NCI-H2196 (cell line): ENCODE measurements around the gene CNTNAP2.

Experiments
- DNase-seq: peaks from one replicate; lab custom pipeline; 2025; ENCODE audit not compliant: unreplicated experiment; lab: John Stamatoyannopoulos, UW

CNTNAP2 gene

DNA sequence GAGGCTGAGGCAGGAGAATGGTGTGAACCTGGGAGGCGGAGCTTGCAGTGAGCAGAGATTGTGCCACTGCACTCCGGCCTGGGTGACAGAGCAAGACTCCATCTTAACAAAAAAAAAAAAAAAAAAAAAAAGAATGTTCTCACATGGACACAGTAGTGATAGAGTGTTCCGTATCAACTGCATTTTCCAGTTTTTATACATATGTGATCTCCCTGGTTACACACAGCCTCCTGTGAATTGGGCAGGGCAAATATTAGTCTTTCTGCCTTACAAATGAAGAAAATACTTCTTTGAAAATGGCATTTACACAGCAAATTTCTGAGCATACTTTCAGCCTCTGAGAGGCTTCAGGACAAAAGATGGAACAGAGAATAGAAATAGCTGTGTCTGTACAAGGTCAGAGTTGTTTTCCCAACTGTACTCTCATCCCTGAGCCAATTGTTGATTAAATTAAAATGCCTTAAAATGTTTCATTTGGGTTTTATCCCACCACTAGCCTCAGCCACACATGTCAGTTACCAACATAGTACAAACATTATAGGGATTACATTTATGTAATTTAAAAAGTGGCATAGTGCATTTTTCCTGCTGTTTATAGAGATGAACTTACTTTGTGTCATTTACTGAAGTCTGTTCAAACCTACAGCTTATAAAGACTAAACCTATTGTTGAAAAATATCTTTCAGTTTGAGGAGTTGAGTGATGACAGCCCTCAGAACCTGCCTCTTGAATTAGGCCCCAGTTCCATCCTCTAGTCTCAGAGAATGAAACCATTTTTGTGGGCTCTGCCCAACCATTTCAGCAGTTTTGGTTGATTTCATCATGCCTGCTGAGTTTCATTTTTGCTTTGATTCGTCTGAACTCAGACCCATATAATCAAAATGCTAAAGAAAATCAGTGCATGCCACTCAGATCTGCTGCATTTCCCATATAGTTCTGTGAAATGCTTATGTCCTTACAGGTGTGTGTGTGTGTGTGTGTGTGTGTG is 1864.5 kb downstream of the CNTNAP2 start:
- DNase-seq, result no peak

DNA sequence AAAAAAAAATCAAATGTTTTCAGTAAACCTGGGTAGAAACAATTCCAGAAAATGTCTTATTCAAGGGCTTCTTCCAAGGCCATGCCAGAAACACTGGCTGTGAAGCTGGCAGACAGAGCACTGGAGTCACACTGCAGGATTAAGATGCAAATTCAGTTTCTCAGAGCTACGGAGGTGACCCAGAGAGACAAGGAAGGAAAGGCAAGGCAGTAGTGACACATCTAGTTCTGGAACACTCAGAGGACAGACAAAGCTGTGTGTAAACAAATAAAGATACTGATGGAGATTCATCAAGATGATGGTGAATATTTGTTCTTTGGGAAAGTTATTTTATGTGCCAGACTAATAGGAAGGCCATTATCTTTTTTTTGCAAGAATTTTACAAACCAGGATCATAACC is 1865.7 kb downstream of the CNTNAP2 start:
- DNase-seq, result no peak

DNA sequence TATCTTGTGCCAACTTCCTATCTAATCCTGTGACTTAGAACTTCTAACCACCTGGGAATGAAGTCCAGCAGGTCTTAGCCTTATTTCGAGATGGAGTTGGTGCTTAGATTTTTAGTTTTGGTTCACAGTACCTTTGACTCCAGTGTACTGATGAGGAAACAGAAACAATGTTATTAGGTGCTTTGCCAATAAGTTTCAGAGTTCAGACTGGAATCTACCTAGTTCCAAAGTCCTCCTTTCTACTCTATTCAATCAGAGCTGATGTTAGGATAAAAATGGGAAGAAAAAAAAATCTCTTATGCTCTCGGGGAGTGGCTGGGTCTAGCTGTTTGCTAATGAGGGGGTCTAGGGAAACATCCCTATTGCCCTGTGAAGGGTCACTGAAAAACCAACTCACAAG is 1867.7 kb downstream of the CNTNAP2 start:
- no peak for DNase-seq

DNA sequence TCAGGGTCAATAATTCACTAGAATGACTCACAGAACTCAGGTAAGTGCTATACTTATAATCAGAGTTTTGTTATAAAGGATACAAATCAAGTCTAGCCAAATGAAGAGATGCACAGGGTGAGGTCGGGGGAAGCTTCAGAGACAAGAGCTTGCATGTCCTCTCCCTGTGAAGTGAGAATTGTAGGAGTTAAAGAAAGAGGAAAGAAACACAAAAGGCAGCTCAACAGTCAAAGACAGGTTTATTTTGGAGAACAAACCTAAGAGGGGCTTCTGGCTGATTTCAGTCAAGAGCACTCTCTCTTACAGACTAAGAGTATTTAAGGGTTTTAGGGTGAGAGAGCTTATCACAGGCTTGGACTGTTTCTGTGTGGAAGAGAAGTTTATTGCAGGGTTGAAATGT is 1873.5 kb downstream of the CNTNAP2 start:
- no peak for DNase-seq

DNA sequence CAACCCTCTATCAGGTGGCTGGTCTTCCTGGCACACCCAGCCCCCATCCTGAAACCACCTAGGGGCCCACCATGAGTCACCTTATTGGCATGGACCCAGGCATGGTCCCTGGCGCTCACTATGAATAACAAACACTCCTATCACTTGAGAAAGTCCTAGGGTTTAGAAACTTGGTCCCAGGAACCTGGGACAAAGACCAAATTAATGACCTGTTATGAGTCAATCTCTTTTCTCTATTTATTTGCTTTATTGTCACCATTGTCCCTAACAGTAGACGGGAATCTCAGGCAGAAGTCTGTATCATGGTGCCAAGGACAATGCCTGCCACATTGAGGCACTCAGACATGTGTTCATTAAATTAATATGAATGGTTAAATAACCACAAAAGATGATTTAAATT is 1874.3 kb downstream of the CNTNAP2 start:
- no peak for DNase-seq

DNA sequence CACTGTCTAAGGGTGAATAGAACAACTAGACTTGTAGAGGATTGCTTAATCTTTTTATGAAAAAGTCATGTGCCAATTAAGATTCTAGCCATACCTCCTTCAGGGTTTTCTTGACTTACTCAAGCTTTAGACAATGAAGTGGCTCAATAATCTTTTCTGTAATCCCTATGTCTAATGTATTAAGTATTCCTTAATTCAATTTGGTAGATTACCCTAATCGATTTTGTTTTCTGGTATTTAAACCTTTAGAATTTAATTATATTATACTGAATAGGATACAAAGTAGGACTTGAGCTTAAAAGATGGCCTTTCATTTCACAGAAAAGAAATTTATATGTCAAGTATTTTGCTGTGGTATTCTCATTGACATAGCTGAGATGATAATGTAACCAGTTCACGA is 1876.1 kb downstream of the CNTNAP2 start:
- DNase-seq, result no peak

DNA sequence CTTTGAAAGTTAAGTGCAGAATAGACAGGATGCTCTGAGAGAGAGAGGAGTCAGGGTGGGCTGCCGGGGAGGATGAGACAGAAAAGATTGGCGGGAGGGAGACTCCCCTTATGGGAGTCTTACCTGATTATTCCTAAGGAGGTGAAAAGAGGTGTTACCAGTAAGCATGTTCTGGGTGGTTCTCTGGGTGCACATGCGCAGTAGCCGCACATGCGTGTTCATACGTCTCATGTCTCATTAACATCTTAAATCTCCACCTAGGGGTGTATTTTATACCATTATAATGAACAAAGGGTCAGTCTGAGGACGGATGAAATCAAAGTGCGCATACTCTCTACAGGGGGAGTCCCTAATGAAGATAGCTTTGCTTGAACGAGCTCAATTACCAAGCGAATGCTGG is 1881.0 kb downstream of the CNTNAP2 start:
- DNase-seq, result no peak

DNA sequence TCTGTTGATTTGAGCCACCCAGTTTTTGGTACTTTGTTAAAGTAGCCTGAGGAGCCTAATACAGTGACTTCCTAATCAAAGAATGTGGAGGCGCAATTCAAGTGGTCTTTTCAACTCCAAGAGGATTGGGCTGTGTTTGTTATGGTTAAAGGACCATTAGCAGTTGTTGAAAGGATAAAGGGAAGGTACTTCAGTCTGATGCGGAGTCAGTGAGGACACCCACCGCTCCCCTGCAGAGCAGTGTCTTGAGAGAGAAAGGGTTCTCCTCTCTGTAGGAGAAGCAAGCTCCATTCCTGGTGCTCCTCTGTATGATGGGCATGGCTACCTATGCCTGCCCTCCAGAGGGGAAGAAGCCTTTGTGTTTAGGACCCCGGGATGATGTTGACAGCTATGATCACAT is 1883.4 kb downstream of the CNTNAP2 start:
- DNase-seq, result no peak

DNA sequence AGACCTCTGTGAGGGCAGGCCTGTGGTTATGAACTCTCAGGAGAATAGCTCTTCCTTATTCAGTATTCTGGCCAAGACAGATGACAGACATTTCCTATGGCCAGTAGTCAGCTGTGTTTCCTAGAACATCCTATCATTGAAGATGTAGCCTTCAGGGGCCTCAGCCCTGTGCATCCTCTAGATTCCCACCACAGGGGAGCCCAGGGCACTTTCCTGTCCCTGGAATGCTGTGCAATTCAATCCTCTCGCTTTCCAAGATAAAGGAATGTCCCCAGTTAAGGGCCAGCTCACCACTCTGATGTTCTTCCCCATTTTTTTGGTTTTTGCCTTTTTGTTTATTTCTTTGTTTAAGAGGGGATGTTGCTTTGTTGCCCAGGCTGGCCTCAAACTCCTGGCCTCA is 1895.2 kb downstream of the CNTNAP2 start:
- DNase-seq, result no peak

DNA sequence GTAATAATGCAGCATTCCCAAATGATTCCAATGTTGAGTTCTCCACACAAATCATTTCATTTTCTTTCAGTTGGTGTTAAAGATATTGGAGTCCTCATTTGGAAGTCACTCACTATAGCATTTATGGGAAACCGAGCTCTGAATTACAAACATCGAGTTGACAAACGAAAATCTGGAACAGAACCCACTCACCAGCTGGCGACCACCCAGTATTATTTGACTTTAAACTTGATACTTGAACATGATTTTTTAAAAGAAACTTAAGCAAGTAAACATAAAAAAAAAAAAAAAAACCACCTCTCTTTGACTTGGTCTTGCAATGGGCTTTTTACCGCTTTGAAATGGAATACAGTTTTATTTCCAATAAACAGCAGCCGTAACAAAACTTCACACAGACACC is 1897.4 kb downstream of the CNTNAP2 start:
- no peak for DNase-seq

DNA sequence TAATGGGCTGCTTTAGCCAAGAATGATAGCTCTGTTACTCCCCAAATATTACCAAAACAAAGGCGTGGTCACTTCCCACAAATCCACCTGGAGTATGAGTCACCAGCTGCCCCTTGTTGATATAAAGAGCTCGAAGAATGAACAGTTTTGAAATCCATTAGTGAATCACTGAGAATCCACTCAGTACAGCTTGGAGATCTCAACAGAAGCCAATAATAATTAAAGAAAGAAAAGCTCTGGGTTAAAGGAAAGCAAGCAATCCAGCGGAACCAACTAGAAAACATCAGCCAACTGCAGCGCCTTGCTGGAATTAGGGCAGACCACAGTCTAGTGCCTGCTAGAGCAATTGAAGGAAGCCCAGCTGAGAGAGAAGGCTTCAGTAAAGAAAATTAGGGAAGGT is 1897.9 kb downstream of the CNTNAP2 start:
- DNase-seq, result peak; percentile 15

DNA sequence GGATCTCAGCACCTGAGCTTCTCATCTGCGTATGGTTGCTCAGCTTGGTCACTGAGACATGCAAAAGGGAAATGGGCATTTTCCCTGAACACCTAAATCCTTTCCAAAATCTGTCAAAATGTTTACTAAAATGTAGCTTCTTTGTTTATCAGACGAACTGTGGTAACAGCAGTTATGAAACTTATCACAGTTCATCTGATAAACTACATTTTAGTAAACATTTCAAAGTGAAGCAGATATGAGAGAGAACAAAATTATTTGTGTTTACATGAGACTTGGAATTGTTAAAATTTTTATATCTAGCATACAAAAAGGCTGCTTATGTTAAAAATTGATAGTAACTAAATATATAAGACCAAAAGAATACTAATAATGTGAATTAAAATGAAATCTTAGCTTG is 1900.5 kb downstream of the CNTNAP2 start:
- DNase-seq, result no peak

DNA sequence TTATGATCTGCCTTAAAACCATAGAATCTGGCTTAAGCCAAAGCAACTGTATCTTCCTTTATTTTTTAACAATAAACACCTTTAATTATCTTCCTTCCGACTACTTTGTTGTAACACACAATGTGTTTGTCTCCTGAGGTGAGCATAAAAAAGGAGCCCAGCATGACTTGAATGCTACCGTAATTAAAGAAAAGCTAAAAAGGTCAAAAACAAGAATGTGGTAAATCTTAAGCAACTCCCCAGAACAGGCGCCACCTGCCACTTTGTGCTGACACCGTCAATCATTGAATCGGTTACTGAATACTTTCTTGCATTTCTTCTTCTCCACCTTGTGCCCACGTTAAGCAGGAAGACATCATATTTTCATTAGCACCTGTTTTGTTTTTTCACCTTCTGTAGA is 1904.1 kb downstream of the CNTNAP2 start:
- DNase-seq, result no peak

DNA sequence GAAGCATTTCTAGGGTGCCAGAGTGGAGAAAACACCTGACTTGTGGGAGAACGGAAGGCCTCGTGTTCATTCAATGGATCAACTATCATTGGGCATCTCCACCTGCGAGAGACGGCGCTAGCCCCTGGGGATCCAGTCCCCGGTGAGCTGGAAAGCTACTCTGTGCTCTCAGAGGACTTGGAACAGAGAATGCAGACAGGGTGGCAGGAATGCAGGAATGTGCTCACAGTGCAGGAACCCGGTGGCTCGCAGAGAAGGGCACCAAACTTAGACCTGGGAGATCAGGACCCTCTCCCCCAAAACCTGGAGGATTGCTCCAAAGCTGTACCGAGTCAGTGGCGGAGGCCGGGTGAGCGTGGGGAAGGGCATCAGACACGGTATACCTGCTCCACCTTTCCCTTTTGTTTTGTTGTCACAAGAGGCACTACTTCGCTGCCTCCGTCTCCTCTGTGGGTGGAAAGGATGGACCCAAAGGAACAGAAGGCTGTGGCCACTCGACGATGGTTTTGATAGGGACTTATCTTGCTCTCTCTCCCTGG is 1905.0 kb downstream of the CNTNAP2 start:
- no peak for DNase-seq

DNA sequence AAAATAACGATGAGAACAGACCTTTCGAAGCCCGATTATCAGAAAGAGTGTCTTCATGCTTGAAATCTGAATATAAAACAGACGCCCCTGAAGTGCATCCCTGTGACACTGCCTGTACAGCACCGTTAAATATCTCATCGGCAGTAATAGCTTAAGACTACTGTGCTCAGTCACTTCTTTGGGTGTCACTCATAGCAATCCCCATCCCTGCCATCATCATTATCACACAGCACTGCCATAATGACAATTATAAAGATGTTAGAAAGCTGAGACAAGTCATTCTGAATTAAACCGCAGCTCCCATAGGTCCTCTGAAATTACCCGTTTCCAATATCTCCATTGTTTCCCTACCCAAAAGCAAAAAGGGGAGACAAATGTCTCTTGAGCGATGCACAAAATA is 1906.2 kb downstream of the CNTNAP2 start:
- DNase-seq, result no peak

DNA sequence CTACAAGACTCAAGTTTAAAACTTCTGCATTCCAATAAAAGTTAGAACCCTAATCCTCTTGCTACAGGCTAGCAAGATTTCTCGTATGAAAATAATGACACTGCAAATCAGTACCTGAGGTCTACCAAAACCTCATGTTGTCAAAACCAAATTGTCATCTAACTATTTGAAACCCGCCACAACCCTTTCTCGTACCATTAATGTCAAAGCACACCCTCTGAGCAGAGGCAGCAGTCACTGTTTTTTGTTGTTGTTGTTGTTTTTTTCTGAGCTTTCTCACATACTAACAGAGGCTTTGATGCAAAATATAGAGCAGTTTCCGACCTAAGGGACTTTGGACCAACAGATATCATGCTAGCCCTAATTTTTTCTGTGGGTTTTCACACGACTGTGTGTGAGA is 1910.1 kb downstream of the CNTNAP2 start:
- no peak for DNase-seq

DNA sequence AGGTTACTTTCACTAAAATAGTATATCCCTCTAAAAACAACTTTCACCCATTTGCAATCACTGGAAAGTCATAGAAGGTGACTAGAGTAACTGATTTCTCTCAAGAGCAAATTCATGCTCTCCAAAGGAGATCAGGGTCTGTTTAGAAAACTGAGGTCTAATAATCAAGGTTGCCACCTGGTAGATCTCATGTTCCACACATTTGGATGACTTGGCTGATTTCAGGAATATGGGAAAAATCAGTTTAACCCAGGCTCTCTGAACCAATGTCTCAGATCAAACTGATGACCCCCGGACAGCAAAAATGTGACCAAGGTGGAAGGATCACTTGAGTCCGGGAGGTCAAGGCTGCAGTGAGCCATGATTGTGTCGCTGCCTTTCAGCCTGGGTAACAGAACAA is 1911.6 kb downstream of the CNTNAP2 start:
- DNase-seq, result no peak

DNA sequence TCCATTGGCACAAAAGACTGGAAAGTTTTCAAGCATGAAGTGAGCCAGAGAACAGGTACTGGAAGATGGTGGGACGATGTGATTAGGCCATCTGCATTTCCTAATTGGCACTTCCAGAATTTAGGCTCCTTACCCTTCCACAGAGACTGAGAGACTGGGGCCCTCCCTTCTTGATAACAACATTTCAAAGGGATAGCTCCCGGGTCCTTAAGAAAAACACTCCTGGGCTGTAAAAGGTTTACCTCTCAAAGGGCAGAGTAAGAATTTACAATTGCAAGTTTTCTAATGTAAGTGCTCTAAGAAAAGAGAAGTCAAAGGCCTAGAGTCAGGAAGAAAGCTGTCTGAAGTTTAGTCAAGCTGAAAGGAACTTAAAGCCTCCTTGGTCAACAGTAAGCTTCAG is 1914.4 kb downstream of the CNTNAP2 start:
- no peak for DNase-seq

DNA sequence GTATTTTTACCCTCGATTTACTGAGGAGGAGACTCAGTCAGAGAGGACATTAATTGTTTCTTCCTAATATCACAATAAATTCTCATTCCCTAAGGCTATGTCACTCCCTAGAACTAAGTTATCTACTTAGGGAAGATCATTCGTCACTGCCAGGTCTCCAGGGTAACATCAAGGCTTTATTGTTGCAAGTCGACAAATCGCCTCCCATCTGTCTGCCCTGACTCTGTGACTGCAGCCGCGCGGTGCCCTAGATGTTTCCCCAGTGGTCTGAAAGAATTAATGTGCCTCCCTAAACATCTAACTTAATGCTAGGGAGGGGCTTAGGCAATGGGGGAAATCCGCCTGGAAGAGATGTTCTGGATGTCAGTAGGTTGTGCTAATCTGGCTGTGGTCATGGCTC is 1915.2 kb downstream of the CNTNAP2 start:
- no peak for DNase-seq

DNA sequence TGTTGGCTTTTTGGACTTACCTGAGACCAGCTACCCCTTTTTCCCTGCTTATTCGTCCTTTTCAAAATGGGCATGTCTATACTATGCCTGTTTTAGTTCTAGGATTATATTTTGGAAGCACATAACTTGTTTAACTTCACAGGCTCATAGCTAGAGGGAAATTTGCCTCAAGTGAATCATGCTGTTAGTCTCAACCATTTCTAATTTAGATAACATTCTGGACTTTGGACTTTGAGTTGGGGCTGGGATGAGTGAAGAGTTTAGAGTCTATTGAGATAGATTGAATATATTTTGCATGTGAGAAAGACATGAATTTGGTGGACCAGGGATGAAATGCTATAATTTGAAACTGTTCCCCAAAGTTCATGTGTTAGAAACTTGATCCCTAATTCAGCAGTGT is 1919.3 kb downstream of the CNTNAP2 start:
- DNase-seq, result no peak

DNA sequence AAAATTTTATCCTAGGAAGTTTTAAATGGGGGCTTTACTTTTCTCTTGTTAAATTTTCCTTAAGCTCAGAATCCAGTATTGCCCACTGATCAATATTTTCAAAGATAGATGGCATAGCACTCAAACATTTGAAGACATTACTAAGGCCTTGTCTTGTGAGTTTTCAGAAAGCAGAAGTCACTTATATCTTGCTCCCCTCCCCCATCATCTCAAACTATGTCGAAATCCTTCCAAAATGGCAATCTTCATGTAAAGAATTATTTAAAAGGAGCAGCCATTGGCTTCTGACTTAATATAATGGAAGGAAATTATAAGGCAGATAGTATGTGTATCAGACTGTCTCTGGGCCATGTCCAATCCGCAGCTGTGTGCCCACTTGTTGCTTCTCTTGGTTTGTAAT is 1920.4 kb downstream of the CNTNAP2 start:
- DNase-seq, result no peak

DNA sequence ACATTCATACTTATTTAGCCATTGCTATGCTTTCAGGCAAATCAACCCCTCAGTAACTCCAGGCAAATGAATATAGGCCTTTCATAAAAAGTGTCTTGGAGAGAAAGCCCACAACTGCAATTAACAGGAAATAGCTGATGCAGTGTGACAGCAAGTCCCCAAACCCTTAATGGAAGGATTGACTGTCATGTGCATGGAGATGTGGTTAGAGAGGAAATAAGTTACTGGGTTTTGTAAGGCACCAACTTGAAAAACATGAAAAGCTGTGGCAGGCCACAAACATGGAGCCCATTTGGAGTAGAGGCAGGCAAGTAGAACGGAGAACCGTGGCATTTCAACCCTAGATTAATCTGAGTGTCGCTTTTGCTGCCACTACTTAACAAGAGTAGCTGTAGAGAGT is 1924.6 kb downstream of the CNTNAP2 start:
- no peak for DNase-seq
